DMS114 treated with DMSO at 0.1 percent for 48 hours (cell line): ENCODE measurements around the gene ZNF892.

Experiments
- DNase-seq: peaks from one replicate; lab custom pipeline; 2025; ENCODE audit not compliant: unreplicated experiment; lab: John Stamatoyannopoulos, UW

The ZNF892 gene

DNA sequence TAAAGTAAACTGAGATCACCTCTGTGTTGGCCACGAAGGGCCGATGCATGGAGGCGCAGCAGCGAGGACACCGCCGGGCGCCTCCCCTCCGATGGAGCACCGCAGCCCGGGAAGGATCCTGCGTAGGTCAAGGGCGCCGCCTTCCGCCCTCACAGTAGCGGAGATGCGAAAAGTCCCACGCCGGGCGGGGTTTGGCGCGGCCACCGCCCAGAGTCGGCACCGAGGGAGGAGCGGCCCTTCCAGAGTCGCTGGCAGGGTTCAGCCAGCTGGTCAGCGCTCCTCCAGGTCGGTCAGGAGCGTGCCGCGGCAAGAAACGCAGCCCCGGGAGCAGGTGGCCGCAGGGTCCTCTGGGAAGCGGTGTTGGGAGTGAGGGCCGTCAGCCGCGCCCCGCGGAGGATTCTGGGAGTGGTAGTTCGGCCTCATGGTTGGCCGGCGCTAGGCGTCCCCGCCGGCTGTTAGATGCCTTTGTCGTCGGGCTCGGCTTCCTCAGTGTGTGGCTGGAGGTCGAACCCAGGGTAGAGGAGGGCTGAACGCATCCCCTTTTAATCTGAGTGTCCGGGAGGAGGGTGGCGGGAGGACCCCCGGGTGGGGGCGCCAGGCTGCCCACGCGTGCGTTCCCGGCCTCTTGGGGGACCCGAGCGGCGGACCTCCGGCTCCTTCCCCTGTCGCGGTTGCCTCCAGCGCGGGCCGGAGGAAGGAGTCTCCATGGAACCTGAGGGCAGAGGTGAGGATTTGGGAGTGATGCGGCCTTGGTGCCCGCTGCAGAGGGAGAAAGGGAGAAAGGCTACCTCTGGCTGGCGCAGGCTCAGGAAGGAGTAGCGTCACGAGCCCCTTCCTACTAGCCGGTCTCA, at the start of gene ZNF892:
TSS of gene ZNF892 (plus strand) at position 411 of the 851 bp plus-strand sequence. CDS start at position 706, 295 bp downstream.
- peak; percentile 91 for DNase-seq

DNA sequence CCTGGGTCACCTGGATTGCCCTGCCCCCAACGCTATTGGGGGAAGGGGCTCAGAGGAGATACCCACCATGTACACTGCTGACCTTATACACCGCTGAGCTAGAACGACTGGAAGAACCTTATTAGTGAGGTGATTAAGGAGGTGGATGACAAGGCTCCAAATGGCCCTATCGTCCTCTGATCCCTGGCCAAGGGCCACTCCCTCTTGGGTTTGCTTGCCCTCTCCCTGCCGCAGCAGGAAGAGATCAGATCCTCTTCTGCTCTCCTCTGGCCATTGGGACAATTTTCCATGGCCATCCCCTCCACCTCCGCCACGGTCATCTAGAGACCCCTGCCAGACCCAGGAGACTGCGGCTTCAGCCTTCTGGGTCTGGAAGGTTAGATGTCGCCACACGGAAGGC, 48.9 kb upstream of the ZNF892 start:
- DNase-seq = no peak

DNA sequence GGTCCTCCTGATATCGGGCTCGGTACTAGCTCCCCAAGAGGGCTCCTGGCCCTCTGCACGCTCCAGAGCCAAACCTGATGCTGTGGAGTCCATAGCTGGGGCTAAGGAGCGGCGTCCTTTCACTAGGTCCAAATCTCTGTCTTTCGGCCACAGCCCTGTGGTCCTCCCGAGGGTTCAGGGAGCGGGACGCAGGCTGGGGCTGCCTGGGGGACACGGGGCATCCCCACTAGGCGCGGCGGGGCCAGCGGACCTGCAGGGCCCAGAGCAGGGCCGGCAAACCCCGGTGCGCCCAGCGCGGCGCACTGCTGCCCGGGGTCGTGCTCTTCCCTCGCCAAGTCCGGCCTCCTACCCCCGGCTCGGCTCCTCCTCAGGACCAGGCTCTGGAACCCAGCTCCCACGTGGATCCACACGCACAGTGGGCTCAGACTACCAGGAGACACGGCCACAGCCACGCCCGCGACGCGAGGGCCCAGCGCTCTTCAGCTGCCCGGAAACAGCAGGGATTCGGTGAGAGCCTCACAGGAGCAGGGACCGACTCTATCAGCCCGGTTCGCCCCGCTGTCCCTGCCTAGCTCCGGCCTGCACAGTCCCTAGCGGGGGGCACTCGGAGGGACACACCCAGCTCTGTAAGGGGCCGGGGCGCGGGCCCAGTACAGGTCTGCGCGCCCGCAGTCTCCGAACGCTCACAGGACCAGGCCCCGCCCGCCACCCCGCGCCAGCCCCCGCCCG, 48.3 kb upstream of the ZNF892 start:
- no peak for DNase-seq

DNA sequence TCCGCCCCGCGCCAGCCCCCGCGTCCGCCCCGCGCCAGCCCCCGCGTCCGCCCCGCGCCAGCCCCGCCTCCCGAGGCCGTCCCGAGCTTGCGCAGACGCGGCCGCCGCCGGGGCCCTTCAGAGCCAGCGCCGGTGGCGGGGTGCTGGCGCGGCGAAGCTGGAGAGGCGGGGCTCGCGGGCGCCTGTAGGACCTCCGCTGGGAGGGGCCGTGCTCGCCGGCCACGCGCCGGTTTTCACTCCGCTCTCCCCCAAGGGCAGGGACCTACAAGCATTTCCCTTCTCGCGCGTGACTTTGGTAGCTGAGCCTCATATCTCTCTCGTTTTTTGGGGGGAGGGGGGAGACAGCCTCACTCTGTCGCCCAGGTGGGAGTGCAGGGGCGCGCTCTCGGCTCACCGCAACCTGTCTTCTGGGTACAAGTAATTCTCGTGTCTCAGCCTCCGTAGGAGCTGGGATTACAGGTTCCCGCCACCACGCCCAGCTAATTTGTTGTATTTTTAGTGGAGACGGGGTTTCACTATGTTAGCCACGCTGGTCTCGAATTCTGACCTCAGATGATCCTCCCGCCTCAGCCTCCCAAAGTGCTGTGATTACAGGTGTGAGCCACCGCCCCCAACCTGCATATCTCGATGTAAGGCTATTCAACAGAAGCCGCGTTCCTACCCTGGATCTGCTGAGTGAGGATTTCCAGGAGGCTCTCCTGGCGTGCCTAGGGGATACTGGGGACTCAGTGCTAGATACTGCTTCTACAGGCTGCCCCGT, 47.5 kb upstream of the ZNF892 start, which contains the start of gene ZNF514:
TSS of gene ZNF514 (minus strand) at position 159 of the 760 bp plus-strand sequence. CDS start 6,595 bp downstream, outside the sequence.
- peak; percentile 46 for DNase-seq

DNA sequence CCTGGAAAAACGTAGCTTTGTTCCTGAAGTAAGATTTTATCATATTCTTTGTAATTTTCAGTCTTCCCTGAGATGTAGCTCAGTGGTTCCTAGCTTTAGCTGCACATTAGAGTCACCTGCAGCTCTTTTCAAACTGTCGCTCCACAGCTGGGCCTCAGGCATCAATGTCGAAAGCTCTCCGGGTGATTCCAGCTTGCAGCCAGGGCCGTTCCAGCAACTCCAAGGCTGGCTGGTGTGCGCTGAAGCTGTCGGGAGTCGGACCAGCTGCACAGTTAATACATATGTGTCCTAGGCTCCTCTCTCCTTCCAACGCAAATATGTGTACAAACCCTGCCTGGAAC, 42.3 kb upstream of the ZNF892 start:
- DNase-seq = no peak

- DNase-seq = peak; percentile 96
Measured at GRCh38 chr2:95165371-95166064, 41.8 kb upstream of the ZNF892 start, which contains the start of gene ZNF2. TSS of gene ZNF2 (plus strand) at chr2:95165809. CDS start at chr2:95176227, 10,418 bp downstream.

GRCh38 chr2:95166065-95166763, 41.1 kb upstream of the ZNF892 start:
- no peak for DNase-seq

DNA sequence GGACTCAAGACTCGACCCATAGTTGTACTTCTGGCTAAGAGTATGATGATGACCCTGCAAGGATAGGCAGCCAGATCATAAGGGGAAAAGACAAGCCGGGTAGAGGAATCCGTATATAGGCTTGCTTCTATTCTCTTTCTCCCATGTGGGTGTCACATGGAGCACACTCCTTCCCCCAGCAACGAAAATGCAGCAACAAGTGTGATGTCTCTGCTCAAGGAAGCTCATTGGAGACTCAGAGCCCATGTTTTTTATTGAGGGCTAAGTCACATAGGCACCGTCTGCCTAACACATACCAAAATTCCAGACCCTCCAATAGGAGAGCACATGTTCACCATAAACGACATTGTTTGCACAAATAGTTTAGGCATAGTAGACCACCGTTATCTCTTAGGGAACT, 35.4 kb upstream of the ZNF892 start:
- DNase-seq = no peak

GRCh38 chr2:95174031-95174542, 33.2 kb upstream of the ZNF892 start:
- DNase-seq = no peak

- no peak for DNase-seq
Measured at GRCh38 chr2:95179451-95179850, 27.9 kb upstream of the ZNF892 start.

DNA sequence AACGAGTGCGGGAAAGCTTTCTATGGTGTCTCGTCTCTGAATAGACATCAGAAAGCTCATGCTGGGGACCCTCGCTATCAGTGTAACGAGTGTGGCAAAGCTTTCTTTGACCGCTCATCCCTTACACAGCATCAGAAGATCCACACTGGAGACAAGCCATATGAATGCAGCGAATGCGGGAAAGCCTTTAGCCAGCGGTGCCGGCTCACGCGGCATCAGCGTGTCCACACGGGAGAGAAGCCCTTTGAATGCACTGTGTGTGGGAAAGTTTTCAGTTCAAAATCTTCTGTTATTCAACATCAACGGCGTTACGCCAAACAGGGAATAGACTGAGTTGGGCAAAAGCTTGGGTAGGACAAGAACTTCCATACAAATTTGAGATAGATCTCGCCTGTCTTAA, 25.5 kb upstream of the ZNF892 start:
- no peak for DNase-seq

- DNase-seq = no peak
Measured at GRCh38 chr2:95185197-95185596, 22.1 kb upstream of the ZNF892 start.

- DNase-seq = no peak
Measured at GRCh38 chr2:95185973-95186372, 21.3 kb upstream of the ZNF892 start.

- peak; percentile 20 for DNase-seq
Measured at GRCh38 chr2:95192956-95193355, 14.4 kb upstream of the ZNF892 start.

GRCh38 chr2:95203911-95204310, 3.4 kb upstream of the ZNF892 start:
- DNase-seq = no peak

GRCh38 chr2:95204396-95204795, 2.9 kb upstream of the ZNF892 start:
- no peak for DNase-seq

- DNase-seq = no peak
Measured at GRCh38 chr2:95206096-95206495, 1.2 kb upstream of the ZNF892 start.

GRCh38 chr2:95208106-95208505, 785 bp downstream of the ZNF892 start:
- DNase-seq = no peak

DNA sequence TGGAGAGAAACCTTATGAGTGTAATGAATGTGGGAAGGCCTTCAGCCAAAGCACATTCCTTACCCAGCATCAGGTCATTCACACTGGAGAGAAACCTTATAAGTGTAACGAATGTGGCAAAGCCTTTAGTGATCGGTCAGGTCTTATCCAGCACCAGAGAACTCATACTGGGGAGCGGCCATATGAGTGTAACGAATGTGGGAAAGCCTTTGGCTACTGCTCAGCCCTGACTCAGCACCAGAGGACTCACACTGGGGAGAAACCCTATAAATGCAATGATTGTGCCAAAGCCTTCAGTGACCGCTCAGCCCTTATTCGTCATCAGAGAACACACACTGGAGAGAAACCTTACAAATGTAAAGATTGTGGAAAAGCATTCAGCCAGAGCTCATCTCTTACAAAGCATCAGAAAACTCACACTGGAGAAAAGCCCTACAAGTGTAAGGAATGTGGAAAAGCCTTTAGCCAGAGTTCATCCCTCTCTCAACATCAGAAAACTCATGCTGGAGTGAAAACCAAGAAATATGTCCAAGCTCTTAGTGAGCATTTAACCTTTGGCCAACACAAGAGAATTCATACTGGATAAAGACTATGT, 7.8 kb downstream of the ZNF892 start:
- DNase-seq = no peak

- DNase-seq = no peak
Measured at GRCh38 chr2:95220449-95220848, 13.1 kb downstream of the ZNF892 start.
